ENCODE data around the gene NEUROD1. TPM values are rescaled to one million over a fixed set of nuclear protein-coding genes. Genes with fewer than 3 reads are reported as not detected.
A peak's percentile ranks its signal among the peaks of the same experiment; 100 is the strongest.

NEUROD1 gene
- total RNA-seq (2022): not detected in 2 replicates
- not detected for Bru-seq, nascent RNA
- BruChase-seq, experiment 1, labeled RNA remaining after a 6-hour chase: not detected
- BruChase-seq, experiment 2, labeled RNA remaining after a 2-hour chase: not detected
- long read RNA-seq: 0 reads

- Mint-ChIP-seq H3K9me3 (ENCODE audit: low read depth, unreplicated experiment) (peaks cover 2% of the 10 kb centered on the region), H3K4me1 (ENCODE audit: low read depth, unreplicated experiment) (peaks cover 31% of the 10 kb centered on the region), H3K36me3 (ENCODE audit: insufficient read depth, unreplicated experiment) (peaks cover 16% of the 10 kb centered on the region), H3K27me3 (ENCODE audit: unreplicated experiment) (peaks cover 81% of the 10 kb centered on the region), H3K27ac (ENCODE audit: unreplicated experiment) (no peak within 1 kb of the TSS), H3K4me3 (ENCODE audit: low read depth, unreplicated experiment) (peak within 1 kb of the TSS; percentile 45)
- no TSS peak for BruUV-seq (replicated peaks)
- intact Hi-C loops (cut with micrococcal nuclease; ENCODE audit: unreplicated experiment): no loop called here
- TF ChIP-seq CTCF (IDR thresholded peaks at IDR 0.05; ENCODE audit: unreplicated experiment): no peak
- DNase-seq: no peak
- CTCF ChIA-PET: no interaction called here
Measured at GRCh38 chr2:181680055-181680936, at the start of gene NEUROD1. Gene NEUROD1, minus strand, starts transcription at chr2:181680517. Its CDS starts 1,657 bp downstream, at chr2:181678860.

DNA sequence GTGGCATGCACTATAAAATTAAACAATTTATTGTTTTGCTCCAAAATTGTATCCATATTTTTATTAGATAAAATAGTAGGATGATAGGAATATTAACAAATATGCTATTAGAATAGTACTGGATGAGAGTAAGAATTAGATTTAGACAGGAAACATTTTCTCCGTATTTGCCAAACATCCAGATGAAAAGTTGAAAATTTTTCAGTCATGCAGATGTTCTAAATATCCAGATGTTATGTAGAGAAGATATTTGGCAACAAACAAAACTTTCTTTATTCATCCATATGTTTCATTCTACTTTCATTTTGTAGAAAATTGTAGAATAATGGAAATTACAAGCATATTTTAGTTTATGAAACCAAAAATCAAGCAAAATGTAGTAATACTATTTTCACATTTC, 45.2 kb upstream of the NEUROD1 start:
- DNase-seq: no peak
- intact Hi-C loops (cut with micrococcal nuclease; ENCODE audit: unreplicated experiment): no loop called here
- Mint-ChIP-seq H3K9me3 (ENCODE audit: low read depth, unreplicated experiment) (peaks cover 5% of the 10 kb centered on the region), H3K27me3 (ENCODE audit: unreplicated experiment) (no peaks in the 10 kb centered on the region), H3K4me1 (ENCODE audit: low read depth, unreplicated experiment) (no peaks in the 10 kb centered on the region), H3K36me3 (ENCODE audit: insufficient read depth, unreplicated experiment) (no peaks in the 10 kb centered on the region), H3K4me3 (ENCODE audit: low read depth, unreplicated experiment) (no peak overlapping the region), H3K27ac (ENCODE audit: unreplicated experiment) (no peak overlapping the region)
- no peak for TF ChIP-seq CTCF (IDR thresholded peaks at IDR 0.05; ENCODE audit: unreplicated experiment)
- BruUV-seq (replicated peaks): no TSS peak
- CTCF ChIA-PET: no interaction called here

DNA sequence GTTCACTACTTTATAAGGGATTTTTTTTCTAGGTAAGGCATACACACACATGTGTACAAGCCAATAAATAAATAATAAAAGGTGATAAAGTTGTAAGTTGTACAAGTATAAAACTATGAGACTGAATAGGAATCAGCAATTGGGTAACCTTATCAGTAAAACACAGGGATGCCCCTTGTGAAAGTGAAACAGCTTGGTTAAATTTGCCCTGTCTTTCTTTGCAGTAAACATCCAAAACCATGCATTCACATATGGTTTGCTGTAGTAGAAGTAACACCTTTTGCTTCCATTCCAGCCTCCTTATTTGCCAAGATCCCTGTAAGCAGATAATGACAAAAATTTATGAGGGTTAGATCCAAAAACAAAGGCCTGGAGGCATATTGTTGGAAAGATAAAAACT, 44.3 kb upstream of the NEUROD1 start:
- no peak for TF ChIP-seq CTCF (IDR thresholded peaks at IDR 0.05; ENCODE audit: unreplicated experiment)
- no peaks in the 10 kb centered on the region for H3K36me3 Mint-ChIP-seq (ENCODE audit: insufficient read depth, unreplicated experiment)
- no TSS peak for BruUV-seq (replicated peaks)
- CTCF ChIA-PET: no interaction called here
- no peaks in the 10 kb centered on the region for H3K27me3 Mint-ChIP-seq (ENCODE audit: unreplicated experiment)
- H3K27ac Mint-ChIP-seq (ENCODE audit: unreplicated experiment): no peak overlapping the region
- no peak for DNase-seq
- H3K9me3 Mint-ChIP-seq (ENCODE audit: low read depth, unreplicated experiment): peaks cover 5% of the 10 kb centered on the region
- intact Hi-C loops (cut with micrococcal nuclease; ENCODE audit: unreplicated experiment): loop anchor here (5.0 kb wide), 1 partner anchor 408 kb away; no protein-coding TSS in a partner anchor
- no peak overlapping the region for H3K4me3 Mint-ChIP-seq (ENCODE audit: low read depth, unreplicated experiment)
- H3K4me1 Mint-ChIP-seq (ENCODE audit: low read depth, unreplicated experiment): no peaks in the 10 kb centered on the region

DNA sequence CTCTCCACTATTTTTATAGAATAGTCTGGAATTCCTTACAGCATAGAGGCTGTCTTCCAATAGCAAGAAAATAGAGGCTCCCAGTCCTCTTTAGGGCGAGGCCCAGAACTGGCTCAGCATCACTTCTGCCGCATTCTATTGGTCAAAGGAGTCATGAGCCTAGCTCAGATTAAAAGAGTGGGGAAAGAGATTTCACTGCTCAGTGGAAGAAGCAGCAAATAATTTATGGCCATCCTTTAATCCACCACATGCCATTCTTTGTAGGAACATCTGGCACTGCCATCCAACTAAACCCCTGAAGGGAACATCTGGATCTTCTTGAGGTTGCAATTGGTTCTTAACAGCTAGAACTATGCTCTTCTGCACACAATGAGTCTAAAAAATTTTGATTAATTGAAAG, 43.4 kb upstream of the NEUROD1 start:
- intact Hi-C loops (cut with micrococcal nuclease; ENCODE audit: unreplicated experiment): loop anchor here (5.0 kb wide), 1 partner anchor 409 kb away; no protein-coding TSS in a partner anchor
- BruUV-seq (replicated peaks): no TSS peak
- no peak overlapping the region for H3K27ac Mint-ChIP-seq (ENCODE audit: unreplicated experiment)
- H3K27me3 Mint-ChIP-seq (ENCODE audit: unreplicated experiment): no peaks in the 10 kb centered on the region
- DNase-seq: no peak
- no peaks in the 10 kb centered on the region for H3K36me3 Mint-ChIP-seq (ENCODE audit: insufficient read depth, unreplicated experiment)
- H3K4me1 Mint-ChIP-seq (ENCODE audit: low read depth, unreplicated experiment): no peaks in the 10 kb centered on the region
- H3K4me3 Mint-ChIP-seq (ENCODE audit: low read depth, unreplicated experiment): no peak overlapping the region
- CTCF ChIA-PET: interaction anchor here (0.6 to 0.9 kb wide), 2 partner anchors 147 to 258 kb away, joined by 3 to 6 read pairs; no protein-coding TSS in a partner anchor
- no peak for TF ChIP-seq CTCF (IDR thresholded peaks at IDR 0.05; ENCODE audit: unreplicated experiment)
- peaks cover 5% of the 10 kb centered on the region for H3K9me3 Mint-ChIP-seq (ENCODE audit: low read depth, unreplicated experiment)

Measured in Calu3 (cell line).